KOPT-K1 (cell line): ENCODE measurements around the gene C12orf50.
"Not testable (repeated sequence)": the region's sequence is repeated elsewhere in the genome, so short reads cannot be mapped to it uniquely, and the experiment has no call there.

Experiments used
- H3K27ac ChIP-seq: fragments of 200-600 bp; sonication (generic); 2 replicates; pipeline ENCODE4 v1.5.1; 2016; ENCODE audit warnings: antibody characterized with exemption, mild to moderate bottlenecking, low read depth, low read length; ENCODE audit not compliant: poor library complexity, severe bottlenecking
- H3K36me3 ChIP-seq: fragments of 200-600 bp; sonication (generic); 2 replicates; pipeline ENCODE4 v1.5.1; 2017; ENCODE audit warnings: antibody characterized with exemption, mild to moderate bottlenecking, low read length, moderate library complexity; ENCODE audit not compliant: insufficient read depth
- H3K9me3 ChIP-seq: fragments of 200-600 bp; sonication (generic); 2 replicates; pipeline ENCODE4 v1.5.1; 2017; ENCODE audit warnings: antibody characterized with exemption, low read length, mild to moderate bottlenecking; ENCODE audit not compliant: insufficient read depth, poor library complexity, severe bottlenecking

C12orf50 gene

GRCh38 chr12:88029093-88029665, at the start of gene C12orf50:
Gene C12orf50 (minus strand): TSS chr12:88029401. CDS start chr12:88026962, 2,439 bp downstream.
- Histone ChIP-seq H3K9me3 (peaks cover 13% of the 10 kb centered on the region), H3K27ac (no peak within 1 kb of the TSS), H3K36me3 (no peaks in the 10 kb centered on the region)

- Histone ChIP-seq H3K27ac (no peak overlapping the region), H3K9me3 (no peaks in the 10 kb centered on the region), H3K36me3 (peaks cover 42% of the 10 kb centered on the region)
Measured at GRCh38 chr12:88067301-88067700, 38.1 kb upstream of the C12orf50 start.

DNA sequence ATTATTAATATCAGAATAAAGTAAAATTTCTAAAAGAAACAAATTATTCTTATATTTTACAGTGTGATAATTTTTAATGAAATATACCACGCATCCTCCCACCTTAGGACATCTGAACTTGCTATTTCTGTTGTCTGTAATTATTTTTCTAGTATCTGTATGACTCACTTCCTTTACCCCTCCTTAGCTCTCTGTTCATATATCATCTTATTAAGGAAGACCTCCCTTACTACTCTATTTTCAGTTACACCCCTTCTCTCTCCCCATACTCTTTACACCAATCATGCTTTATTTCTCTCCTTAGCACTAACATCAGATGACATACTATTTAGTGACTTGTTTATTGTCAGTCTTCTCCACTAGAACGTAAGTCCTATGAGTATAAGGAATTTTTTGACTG, 34.2 kb upstream of the C12orf50 start:
- H3K36me3 ChIP-seq: peaks cover 51% of the 10 kb centered on the region
- no peak overlapping the region for H3K27ac ChIP-seq
- H3K9me3 ChIP-seq: no peaks in the 10 kb centered on the region

DNA sequence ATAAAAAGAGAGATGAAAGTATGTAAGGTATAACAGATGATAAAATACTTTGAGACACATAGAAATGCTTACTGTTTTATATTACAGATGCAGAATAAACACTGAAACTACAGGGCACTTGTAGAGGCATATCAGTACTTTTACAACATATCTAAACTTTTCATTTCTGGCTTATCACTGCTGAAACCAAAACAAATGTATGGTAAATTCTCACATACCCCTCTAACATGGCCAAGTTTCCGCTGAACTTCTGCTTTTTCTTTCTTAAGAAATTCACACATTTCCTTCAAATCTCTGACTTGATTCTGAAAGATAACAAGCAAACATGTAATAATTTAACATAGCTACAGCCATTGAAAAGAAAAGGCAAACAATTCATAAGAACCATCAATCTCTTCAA, 33.3 kb upstream of the C12orf50 start:
- H3K36me3 ChIP-seq: peaks cover 57% of the 10 kb centered on the region
- no peaks in the 10 kb centered on the region for H3K9me3 ChIP-seq
- no peak overlapping the region for H3K27ac ChIP-seq

DNA sequence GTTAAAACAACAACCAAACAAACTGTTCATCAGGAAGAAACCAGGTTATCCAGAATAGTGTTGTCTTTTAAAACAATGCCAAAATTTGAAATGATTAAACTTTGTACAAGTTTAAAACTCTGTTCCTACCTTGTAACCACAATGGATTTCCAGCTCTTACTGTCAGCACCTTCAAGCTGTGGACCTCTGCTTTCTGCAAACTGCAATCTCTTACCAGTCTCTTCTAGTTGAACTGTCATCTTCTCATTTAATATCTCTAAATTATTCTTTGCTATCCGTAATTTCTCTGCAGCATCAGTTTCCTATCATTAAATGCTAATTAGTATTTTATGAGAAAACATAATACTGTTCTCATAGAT, 29.5 kb upstream of the C12orf50 start:
- peaks cover 69% of the 10 kb centered on the region for H3K36me3 ChIP-seq
- no peaks in the 10 kb centered on the region for H3K9me3 ChIP-seq
- H3K27ac ChIP-seq: no peak overlapping the region

GRCh38 chr12:88057994-88058718, 29.0 kb upstream of the C12orf50 start:
- H3K9me3 ChIP-seq: no peaks in the 10 kb centered on the region
- no peak overlapping the region for H3K27ac ChIP-seq
- H3K36me3 ChIP-seq: peaks cover 69% of the 10 kb centered on the region

DNA sequence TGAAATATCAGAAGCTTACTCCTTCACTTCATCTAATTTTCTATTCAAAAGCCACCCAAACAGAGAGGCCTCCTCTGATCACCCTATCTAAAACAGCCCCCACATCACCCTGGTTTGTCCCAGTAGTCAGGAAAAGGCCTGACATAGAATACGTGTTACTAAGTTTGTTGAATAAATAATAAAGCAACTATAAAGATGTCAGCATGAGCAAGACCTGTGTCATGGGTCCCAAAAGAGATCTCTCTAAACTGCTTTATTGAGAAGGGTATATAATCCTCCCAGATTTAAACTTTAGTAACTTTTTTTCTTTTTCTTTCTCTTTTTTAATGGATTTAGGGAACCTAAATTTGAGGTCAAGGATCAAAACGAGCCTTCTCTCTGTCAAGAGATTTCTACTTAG, 27.4 kb upstream of the C12orf50 start:
- peaks cover 73% of the 10 kb centered on the region for H3K36me3 ChIP-seq
- H3K9me3 ChIP-seq: no peaks in the 10 kb centered on the region
- no peak overlapping the region for H3K27ac ChIP-seq

DNA sequence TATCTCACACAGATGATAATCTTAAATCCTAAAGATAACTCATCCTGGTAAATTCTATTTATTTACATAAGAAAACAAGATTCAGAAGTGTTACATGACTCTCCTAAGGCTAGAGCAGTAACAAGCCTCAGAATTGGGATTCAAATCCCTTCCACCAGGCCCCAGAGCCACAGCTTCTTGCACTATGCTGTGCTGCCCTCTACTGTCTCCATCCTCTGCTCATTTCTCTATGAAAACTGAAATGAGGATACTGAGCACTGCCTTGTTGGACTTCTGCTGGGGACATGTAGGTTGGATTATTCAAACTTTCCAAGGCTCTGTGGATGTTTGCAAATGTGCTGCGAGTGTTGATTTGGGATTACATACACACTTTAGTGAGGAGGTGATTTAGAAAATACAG, 23.5 kb upstream of the C12orf50 start:
- peaks cover 81% of the 10 kb centered on the region for H3K36me3 ChIP-seq
- H3K9me3 ChIP-seq: no peaks in the 10 kb centered on the region
- no peak overlapping the region for H3K27ac ChIP-seq

DNA sequence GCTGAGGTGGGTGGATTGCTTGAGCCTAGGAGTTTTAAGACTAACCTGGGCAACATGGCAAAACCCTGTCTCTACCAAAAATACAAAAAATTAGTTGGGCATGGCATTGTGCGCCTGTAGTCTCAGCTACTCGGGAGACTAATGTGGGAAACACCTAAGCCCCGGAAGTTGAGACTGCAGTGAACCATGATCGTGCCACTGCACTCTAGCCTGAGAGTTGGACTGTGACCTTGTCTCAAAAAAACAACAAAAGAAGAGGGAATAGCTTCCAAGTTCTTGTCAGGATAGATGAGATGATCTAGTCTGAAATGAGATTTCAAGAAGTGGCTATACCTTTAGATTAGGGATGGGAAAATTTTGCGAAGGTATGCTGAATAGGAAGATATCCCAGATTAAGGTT, 14.8 kb upstream of the C12orf50 start:
- Histone ChIP-seq H3K9me3 (no peaks in the 10 kb centered on the region), H3K27ac (no peak overlapping the region), H3K36me3 (peaks cover 84% of the 10 kb centered on the region)

DNA sequence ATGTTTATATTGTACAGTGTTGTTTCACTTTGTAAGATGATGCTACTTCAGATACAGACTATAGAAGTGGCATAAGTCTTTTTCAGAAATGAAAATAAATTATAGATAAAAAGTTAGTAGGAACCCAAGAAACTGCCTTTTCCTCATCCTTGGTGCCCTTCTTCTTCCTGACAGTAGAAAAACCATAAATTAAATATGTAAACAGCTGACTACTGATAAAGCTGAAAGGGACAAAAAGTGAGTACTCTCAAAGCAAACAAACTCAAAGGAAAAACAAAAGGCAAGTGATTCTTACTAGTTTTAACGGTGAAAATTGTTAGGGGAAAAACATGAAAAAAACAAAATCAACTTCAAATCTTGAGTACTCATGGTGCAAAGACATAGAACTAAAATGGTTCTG, 8.6 kb upstream of the C12orf50 start:
- H3K9me3 ChIP-seq: no peaks in the 10 kb centered on the region
- H3K27ac ChIP-seq: no peak overlapping the region
- peaks cover 35% of the 10 kb centered on the region for H3K36me3 ChIP-seq

DNA sequence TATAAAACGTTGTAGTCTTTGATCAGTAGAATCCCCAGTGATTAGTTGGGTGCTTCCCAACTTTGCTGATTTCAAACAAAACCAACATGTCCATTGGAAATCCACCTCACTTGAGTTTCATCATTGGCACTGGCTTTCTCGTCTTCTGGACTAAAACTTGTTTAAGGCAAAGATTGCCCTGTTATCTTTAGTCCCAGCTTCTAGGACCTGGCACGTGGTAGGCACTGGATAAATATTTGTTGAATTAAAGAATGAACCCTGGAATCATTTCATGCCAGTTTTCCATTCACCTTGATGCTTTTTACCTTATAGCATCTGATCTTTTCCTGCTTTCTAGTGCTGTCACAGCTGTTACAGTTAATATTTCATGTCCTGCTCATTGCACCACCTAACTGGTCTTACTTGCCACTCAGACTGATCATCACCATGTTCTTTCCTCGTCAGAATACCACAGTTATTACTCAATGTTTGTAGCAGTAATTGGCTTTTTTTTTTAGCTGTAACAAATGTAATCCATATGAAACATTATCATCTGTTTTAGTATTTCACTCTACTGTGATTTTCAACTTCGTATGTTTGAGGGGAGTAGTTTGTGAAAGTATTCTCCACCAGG, 7.3 kb upstream of the C12orf50 start:
- Histone ChIP-seq H3K27ac (peak overlapping the region; percentile 74), H3K9me3 (peaks cover 3% of the 10 kb centered on the region), H3K36me3 (peaks cover 22% of the 10 kb centered on the region)

DNA sequence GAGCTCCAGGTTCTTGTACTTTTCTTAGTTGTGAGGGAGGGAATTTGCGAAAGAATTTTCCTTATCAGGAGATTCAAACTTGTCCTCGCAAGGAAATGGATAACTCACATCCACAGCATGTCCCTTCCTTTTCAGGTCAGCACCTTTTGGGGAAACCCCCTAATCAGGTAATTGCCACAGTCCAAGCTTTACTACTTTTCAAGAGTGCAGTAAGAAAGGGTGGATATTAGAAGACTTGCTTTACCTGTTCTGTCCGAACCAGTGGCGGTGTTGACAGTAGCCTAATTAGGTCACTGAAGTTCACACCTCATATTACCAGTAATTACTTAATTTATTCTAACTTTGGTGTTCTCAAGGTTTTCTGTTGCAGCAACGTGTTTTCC, 6.7 kb upstream of the C12orf50 start:
- H3K36me3 ChIP-seq: peaks cover 17% of the 10 kb centered on the region
- peak overlapping the region; percentile 74 for H3K27ac ChIP-seq
- H3K9me3 ChIP-seq: peaks cover 8% of the 10 kb centered on the region

- Histone ChIP-seq H3K27ac (peak overlapping the region; percentile 74), H3K9me3 (peaks cover 13% of the 10 kb centered on the region), H3K36me3 (peaks cover 12% of the 10 kb centered on the region)
Measured at GRCh38 chr12:88035271-88035906, 6.2 kb upstream of the C12orf50 start.

DNA sequence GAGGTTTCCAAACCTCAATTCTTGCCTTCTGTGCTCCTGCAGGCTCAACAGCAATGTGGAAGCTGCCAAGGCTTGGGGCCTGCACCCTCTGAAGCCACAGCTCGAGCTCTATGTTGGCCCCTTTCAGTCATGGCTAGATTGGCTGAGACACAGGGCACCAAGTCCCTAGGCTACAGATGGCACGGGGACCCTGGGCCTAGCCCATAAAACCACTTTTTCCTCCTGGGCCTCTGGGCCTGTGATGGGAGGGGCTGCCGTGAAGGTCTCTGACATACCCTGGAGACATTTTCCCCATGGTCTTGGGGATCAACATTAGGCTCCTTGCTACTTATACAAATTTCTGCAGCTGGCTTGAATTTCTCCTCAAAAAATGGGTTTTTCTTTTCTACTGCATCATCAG, 2.0 kb upstream of the C12orf50 start:
- H3K27ac ChIP-seq, H3K36me3 ChIP-seq: not testable (repeated sequence)
- peaks cover 13% of the 10 kb centered on the region for H3K9me3 ChIP-seq

DNA sequence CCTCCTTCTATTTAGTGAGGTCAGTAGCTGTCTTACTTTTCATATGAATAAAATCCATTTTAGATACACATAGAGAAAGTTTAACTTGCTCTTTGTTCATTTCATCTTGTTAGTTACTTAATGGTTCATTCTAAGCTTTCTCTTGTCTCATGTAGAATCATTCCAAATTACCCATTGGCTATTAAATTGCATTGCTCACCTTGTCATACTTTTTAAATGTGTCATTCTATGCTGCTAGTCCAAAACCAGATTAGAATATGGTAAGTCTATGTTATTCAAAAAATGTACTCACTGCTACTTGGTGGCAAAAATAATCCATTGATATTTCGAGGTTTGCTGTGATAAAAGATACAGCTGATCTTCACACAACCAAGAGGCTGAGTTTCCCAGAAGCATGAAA, 3.0 kb downstream of the C12orf50 start:
- H3K27ac ChIP-seq: no peak overlapping the region
- peaks cover 13% of the 10 kb centered on the region for H3K9me3 ChIP-seq
- H3K36me3 ChIP-seq: no peaks in the 10 kb centered on the region
